Colonic mucosa (tissue), 4 donors: Measurements from ENCODE around the gene LSM12. TPM values are rescaled to one million over a fixed set of nuclear protein-coding genes. Genes with fewer than 3 reads are reported as not detected.

Source experiments
- DNase-seq: peaks from one replicate; pipeline ENCODE4 v3.0.0-alpha.2; 2020
- H3K27ac ChIP-seq: fragments of 200-600 bp; one replicate; pipeline ENCODE4 v1.8.0; 2021
- H3K27me3 ChIP-seq: fragments of 200-600 bp; one replicate; pipeline ENCODE4 v1.8.0; 2021
- H3K36me3 ChIP-seq: fragments of 200-600 bp; one replicate; pipeline ENCODE4 v1.8.0; 2021
- H3K4me1 ChIP-seq: fragments of 200-600 bp; one replicate; pipeline ENCODE4 v1.8.0; 2021; ENCODE audit warnings: mild to moderate bottlenecking
- H3K4me3 ChIP-seq: fragments of 200-600 bp; one replicate; pipeline ENCODE4 v1.8.0; 2021
- H3K9ac ChIP-seq, 2 donors: one replicate each; pipeline ENCODE4 v1.7.0; 2013; ENCODE audit warnings: control low read depth in 2 of 2, low read depth in 2 of 2, low read length in 2 of 2
- H3K9me3 ChIP-seq: fragments of 200-600 bp; one replicate; pipeline ENCODE4 v1.8.0; 2021
- CTCF ChIP-seq: fragments of 200-600 bp; IDR thresholded peaks from one replicate; pipeline ENCODE4 v1.8.0; 2022; ENCODE audit warnings: antibody characterized with exemption, mild to moderate bottlenecking
- intact Hi-C: fragments of 100-400 bp; cut with DNase I; formaldehyde crosslinking; loops from one replicate; pipeline ENCODE4 v1.14.1; 2022
- total RNA-seq, 2 donors: library from RNA; stranded (reverse); fragmentation: NEBNext Ultra II Directional in 1 of 2; extraction: Animal tissue kit (Norgen Biotek cat#: 25700) in 1 of 2; gene quantifications; one replicate each; pipeline ENCODE4 v1.2.1, GENCODE V29; 2021
- donor health status: healthy.
- donor health status: DM: no; HTN: no; CAD: no.
- donor health status: DM: no; HTN: no; CAD: no.

LSM12 gene
- total RNA-seq, 2 donors from 2014 or later: 60.9 to 74.3 TPM

DNA sequence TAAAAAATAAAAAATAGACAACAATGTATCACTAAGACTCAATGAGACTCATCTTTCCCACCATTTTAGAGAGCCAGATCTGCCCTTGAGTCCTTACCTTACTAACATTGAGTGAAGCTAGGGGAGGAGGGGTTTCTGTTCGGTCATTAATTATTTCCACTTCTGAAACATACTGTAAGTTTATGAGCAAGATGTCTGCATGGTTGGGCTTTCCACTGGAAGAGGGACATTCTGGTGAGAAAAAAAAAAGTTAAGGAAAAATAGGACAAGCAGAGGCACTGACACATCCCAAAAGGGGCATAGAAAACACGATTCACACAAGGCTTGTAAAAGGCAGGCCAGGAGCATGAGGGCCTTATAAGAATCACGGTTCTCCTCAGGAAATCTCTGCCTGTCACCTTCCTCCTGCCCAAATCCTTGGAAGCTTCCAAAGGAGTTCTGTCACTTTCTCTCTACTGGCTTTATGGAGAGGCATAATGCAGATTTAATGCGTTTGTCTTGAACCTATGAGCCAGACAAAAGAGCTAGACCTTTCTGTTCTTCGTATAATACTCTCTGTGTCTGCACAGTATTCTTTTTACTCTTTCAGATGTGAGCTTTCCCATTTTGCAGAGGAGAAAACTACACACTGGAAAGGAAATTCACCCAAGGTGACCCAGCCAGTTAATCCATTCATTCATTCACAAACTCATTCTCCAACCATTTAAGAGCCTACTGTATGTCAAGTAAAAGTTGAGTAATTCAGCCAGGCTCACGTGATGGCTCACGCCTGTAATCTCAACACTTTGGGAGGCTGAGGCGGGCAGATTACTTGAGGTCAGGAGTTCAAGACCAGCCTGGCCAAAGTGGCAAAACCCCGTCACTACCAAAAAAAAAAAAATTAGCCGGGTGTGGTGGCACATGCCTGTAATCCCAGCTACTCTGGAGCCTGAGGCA, 2.5 kb downstream of the LSM12 start:
- no peak overlapping the region for H3K4me3 ChIP-seq
- no peaks in the 10 kb centered on the region for H3K27me3 ChIP-seq
- no peak for DNase-seq
- no peak for TF ChIP-seq CTCF
- intact Hi-C loops: no loop called here
- H3K27ac ChIP-seq: no peak overlapping the region
- H3K9me3 ChIP-seq: no peaks in the 10 kb centered on the region
- no peaks in the 10 kb centered on the region for H3K36me3 ChIP-seq
- no peaks in the 10 kb centered on the region for H3K4me1 ChIP-seq
- no peak overlapping the region for H3K9ac ChIP-seq

- no peak for DNase-seq
- no peak for TF ChIP-seq CTCF
Observed at GRCh38 chr17:44062871-44063270, 3.6 kb downstream of the LSM12 start.

GRCh38 chr17:44061446-44061845, 5.0 kb downstream of the LSM12 start:
- no peak for DNase-seq
- Histone ChIP-seq H3K27ac (no peak overlapping the region), H3K4me3 (no peak overlapping the region), H3K36me3 (no peaks in the 10 kb centered on the region), H3K27me3 (no peaks in the 10 kb centered on the region), H3K9ac (no peak overlapping the region), H3K4me1 (no peaks in the 10 kb centered on the region), H3K9me3 (no peaks in the 10 kb centered on the region)
- intact Hi-C loops: no loop called here
- TF ChIP-seq CTCF: no peak

More at GRCh38 chr17:44062871-44063270, 3.6 kb downstream of the LSM12 start:
- Histone ChIP-seq H3K4me1 (no peaks in the 10 kb centered on the region), H3K9ac (no peak overlapping the region), H3K9me3 (no peaks in the 10 kb centered on the region), H3K27me3 (no peaks in the 10 kb centered on the region), H3K27ac (no peak overlapping the region), H3K36me3 (no peaks in the 10 kb centered on the region), H3K4me3 (no peak overlapping the region)
- intact Hi-C loops: no loop called here

DNA sequence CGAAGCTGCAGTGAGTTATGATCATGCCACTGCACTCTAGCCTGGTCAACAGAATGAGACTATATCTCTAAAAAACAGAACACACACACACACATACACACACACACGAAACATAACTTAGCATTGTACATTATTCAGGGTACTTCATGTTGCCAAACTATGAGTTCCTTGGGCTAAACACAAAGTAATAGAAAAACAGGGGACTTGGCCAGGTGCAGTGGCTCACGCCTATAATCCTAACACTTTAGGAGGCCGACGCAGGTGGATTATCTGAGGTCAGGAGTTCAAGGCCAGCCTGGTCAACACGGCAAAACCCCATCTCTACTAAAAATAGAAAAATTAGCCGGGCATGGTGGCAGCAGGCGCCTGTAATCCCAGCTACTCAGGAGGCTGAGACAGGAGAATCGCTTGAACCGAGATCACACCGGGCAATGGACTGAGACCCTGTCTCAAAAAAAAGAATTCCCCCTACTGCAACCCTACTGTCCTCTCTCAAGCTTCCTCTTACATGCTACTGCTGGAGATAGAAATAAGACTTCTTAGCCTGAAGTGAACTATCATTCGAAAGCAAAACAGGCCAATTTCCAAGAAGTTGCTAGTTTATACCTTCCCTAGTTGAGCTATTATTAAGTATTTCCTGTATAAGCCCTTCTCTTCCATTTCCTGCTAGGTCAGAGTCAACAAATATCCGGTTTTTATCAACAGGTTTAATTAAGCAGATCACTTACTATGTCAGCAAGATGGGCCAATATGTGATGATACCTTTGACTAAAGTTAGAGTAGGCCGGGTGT, 7.2 kb downstream of the LSM12 start:
- Histone ChIP-seq H3K27ac (no peak overlapping the region), H3K27me3 (no peaks in the 10 kb centered on the region), H3K9ac (no peak overlapping the region), H3K9me3 (no peaks in the 10 kb centered on the region), H3K4me3 (no peak overlapping the region), H3K4me1 (no peaks in the 10 kb centered on the region), H3K36me3 (no peaks in the 10 kb centered on the region)
- intact Hi-C loops: no loop called here
- TF ChIP-seq CTCF: no peak
- DNase-seq: no peak

- intact Hi-C loops: no loop called here
- no peak for DNase-seq
- Histone ChIP-seq H3K4me1 (no peaks in the 10 kb centered on the region), H3K27ac (no peak overlapping the region), H3K9ac (no peak overlapping the region), H3K36me3 (no peaks in the 10 kb centered on the region), H3K9me3 (no peaks in the 10 kb centered on the region), H3K27me3 (no peaks in the 10 kb centered on the region), H3K4me3 (no peak overlapping the region)
- no peak for TF ChIP-seq CTCF
Observed at GRCh38 chr17:44053125-44053872, 13.2 kb downstream of the LSM12 start.
